Left ventricle myocardium superior (tissue), 1 donor: ENCODE data around the gene EFNA4. TPM values are rescaled to one million over a fixed set of nuclear protein-coding genes. Genes with fewer than 3 reads are reported as not detected.
A peak's percentile ranks its signal among the peaks of the same experiment; 100 is the strongest.

ENCODE experiments used
- ATAC-seq: fragments of 200-7000 bp; cut with Tn5 transposase; one replicate; pipeline ENCODE4 v1.9.1; 2020; ENCODE audit warnings: mild to moderate bottlenecking, moderate library complexity
- DNase-seq: peaks from one replicate; pipeline ENCODE4 v3.0.0-alpha.2; 2020
- intact Hi-C: fragments of 100-400 bp; cut with micrococcal nuclease; formaldehyde crosslinking; loops from one replicate; pipeline ENCODE4 v1.11.0; 2022
- total RNA-seq: library from RNA; stranded (reverse); fragmentation: NEBNext Ultra II Directional; extraction: Animal tissue kit (Norgen Biotek cat#: 25700); gene quantifications from one replicate; pipeline ENCODE4 v1.2.1, GENCODE V29; 2021
- donor health status: DM: no; HTN: yes; CAD: no; lungs with severe emphysema.

Gene EFNA4
- total RNA-seq, 1 donor from 2014 or later: 2.3 TPM

DNA sequence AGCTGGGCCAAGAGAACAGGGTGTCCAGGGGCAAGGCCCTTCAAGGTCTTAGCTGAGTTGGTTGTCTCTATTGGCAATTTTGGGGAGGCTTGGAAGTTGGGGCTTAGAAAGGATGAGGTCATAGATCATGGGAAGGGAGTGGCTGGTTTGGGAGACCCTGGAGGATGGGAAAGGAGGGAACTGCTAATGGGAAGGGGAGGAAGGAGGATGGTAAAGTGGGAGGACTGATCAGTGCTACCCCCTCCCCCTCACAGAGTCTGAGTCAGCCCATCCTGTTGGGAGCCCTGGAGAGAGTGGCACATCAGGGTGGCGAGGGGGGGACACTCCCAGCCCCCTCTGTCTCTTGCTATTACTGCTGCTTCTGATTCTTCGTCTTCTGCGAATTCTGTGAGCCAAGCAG lies 5.1 kb downstream of the EFNA4 start:
- no peak for ATAC-seq
- intact Hi-C loops: no loop called here
- DNase-seq: no peak

DNA sequence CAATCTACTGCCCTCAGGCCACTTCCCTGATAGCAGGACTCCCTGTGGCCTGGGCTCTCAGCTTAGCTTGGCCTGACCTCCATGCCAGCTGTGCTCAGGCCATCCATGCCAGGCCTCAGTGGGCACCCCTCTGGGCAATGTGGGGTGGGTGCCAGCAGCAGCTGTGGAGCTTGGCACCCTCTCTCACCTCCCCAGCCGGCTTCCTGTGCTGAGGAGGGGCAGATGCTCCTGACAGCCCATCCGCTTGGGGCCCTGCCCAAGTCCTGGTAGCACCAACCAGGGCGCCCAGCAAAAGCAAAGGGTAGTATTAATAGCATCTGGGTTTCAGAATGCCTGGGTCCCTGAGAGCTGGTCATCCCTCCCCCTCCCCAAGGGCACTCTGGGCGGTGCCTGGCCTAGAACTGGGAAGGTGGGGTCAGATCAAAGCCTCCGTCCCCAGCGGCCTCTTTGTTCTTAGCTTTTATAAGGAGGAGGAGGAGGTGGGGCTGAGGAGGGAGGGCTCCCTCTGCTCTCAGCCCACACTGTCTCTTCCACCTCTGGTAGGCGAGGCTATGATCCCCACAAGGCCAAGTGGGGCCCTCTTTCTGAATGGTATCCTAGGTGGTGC lies 6.1 kb downstream of the EFNA4 start:
- DNase-seq: no peak
- intact Hi-C loops: no loop called here
- no peak for ATAC-seq

DNA sequence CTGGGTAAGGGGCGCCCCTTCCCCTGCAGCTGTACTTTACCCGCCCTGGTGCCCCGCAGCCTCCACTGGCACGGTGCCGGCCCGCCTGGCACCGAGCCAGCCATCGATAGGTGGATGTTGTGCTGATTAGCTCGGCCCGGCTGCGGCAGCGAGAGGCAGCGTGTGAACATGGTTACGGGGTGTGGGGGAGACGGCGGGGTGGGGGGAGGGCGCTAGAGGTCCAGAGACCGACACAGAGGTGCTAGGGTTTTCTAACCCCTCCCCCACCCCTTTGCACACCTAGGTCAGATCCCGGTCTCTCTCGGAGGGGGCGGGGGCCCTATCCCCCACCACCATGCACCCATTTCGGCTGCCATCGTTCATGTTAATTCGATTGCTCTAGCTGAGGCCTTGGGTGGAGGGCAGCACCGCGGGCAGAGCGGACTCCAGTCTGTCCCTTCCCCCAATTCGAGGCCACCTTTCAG lies 6.7 kb downstream of the EFNA4 start:
- ATAC-seq (no peak), DNase-seq (no peak)
- intact Hi-C loops: no loop called here

DNA sequence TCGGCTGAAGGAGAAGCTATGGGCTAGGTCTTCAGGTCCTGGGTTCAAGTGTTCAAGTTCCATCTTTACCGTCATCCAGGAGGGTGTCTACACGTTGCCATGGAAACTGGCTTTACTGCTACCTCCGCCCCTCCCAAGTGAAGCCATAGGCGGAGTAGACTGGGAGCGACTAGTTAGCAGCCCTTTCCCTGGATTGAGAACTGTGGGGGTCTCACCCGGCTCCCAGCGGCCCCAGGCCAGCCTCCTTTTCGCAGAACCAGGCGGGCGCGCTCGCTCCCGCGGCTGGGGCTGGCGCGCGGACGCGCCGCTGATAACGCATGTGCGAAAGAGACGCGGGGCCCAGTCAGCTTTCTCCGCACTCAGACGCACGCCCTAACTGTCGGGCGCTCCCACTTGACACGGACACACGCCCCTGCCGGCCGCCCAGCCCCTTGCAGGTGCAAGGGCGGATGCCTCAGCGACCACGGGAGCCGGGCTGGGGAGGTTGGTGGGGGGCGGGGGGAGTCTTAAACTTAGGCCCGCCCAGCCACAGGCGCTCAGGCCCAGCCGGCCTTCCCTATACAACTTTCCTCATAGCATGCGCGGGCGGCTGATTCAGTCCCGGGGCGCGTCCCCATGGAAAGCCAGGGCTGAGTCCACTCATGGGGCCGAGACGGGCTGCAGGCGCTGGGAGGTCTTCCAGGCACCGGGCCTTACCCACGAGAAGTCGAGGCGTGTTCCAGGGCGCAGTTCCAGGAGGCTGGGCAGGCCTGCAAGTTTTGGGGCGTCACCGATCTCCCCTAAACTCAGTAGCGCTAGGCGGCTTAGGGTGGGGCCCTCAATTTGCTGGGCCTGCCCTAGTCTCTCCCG lies 7.4 kb downstream of the EFNA4 start:
- DNase-seq: peak; percentile 89
- ATAC-seq: peak; percentile 90
- intact Hi-C loops: no loop called here

DNA sequence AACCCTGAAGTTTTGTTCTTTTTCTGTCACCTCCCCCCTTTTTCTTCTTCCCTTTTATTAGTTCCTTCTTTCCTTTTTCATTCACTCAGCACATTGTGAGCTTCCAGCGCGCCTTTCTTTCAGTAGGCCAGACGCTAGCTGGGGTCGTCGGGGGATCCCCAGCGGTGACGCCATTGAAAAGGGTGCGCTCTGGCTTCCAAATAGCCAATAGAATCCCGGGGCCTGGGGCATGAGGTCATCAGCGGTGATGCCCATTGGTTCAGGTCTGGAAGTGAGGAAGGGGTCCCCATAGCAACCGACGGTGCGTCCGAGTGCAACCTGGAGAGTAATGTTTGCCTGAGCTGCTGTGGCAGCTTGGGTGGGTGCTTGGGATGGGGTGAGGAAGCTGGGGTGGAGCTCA lies 8.2 kb downstream of the EFNA4 start:
- intact Hi-C loops: no loop called here
- DNase-seq (peak; percentile 27), ATAC-seq (no peak)

DNA sequence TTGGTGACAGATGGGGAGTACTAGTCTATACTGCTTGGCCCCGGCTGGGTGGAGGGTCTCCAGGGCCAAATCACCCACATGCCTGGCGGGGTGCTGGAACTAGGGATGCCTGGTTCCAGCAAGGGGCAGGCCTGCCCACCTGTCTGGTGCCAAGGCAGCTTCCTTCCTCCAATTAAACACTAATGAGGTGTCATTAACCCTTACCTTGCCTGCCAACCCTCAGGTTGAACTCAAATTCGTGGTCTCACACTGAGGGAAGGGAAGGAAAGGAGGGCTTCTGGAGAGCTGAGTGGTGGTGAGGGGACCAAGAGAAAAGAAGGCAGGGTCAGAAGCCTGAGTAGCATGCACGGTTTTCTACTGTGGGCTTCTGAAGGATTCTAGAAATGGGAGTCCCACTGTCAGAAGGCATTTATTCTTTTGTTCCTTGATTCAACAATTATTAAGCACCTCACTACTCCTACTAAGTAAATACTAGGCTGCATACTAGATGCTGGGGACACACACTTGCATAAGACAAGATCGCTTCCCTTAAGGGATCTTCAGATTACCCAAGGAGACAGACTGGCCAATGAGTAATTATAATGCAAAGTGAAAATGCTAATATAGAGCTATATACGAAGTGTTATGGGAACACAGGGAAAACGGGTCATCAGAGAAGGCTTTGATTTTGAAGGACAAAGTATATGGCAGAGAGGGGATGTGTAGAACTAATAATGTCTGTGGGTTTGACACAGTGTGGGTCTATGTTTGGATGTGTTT lies 9.2 kb downstream of the EFNA4 start:
- intact Hi-C loops: no loop called here
- DNase-seq (peak; percentile 5), ATAC-seq (no peak)

DNA sequence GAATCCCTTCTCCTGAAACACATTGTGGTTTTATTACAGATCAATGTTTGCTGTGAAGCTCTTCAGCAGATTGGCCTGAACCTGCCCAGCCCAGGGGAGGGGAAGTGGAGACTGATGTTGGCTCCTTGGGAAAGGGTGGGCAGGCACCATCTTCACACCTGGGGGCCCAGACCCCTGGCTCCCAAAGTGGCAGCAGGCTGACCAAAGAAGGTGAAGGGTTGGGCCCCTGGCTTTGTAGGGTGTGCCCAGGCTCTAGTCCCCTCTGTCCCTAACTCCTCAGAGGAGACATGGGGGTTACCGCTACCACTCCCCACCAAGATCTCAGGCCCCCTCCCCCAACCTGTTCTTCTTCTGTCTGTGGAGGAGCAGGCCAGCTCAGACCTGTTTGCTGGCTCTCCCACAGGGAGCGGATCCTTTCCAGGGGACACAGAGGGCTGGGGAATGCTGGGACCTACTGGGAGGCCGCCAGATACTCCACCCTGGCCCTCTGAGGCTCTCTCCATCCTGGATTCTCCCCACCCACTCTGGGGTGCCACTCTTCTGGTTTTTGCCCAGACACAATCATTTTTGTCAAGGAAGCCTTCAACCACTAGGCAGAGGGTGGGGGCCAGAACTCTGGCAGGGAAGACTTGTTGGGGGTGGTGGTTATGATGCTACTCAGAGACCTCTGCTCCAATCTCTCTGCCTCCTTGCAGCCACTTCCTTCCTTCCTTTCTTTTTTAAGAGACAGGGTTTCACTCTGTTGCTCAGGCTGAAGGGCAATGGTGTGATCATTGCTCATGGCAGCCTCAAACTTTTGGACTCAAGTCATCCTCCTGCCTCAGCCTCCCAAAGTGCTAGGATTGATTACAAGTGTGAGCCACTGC lies 10.1 kb downstream of the EFNA4 start:
- ATAC-seq (no peak), DNase-seq (no peak)
- intact Hi-C loops: no loop called here

DNA sequence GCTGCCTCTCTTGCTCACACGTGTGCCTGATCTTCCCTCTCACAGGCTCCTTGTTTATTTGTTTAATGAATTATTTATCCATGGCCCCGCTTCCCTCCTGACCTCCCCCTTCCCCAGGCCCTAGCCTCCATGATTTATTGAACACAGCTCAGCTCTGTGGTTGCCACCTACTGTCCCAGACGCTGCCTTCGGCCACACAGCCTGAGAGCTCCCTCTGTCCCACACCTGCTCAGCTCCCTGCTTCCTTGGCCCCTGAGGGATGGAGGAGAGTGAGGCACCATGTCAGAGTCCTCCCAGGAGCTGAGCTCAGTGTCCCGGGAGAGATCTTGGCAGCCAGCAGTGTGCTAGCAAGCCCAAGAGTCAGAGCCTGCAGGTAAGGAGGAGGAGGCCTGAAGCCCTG lies 12.0 kb downstream of the EFNA4 start:
- DNase-seq: no peak

DNA sequence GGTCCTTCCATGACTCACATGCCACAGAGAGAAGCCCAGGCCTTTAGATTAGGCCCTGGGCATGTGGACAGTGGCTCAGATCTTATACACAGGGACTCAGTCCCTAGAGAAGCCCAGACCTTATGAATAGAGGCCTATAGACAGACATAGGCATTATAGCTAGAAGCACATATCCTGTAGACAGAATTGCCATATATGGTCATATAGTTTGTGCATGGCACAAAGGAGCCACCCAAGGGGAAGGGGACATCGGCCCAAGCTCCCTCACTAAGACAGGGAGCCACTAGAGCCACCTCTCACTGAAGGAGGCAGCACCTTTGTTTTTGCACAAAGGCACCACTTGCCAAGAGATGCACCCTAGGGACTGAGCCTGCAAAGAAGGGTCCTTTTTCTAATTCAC lies 12.8 kb downstream of the EFNA4 start:
- ATAC-seq: no peak
- no peak for DNase-seq
- intact Hi-C loops: no loop called here

More for the DNA sequence above, 12.0 kb downstream of the EFNA4 start:
- intact Hi-C loops: no loop called here
- no peak for ATAC-seq

DNA sequence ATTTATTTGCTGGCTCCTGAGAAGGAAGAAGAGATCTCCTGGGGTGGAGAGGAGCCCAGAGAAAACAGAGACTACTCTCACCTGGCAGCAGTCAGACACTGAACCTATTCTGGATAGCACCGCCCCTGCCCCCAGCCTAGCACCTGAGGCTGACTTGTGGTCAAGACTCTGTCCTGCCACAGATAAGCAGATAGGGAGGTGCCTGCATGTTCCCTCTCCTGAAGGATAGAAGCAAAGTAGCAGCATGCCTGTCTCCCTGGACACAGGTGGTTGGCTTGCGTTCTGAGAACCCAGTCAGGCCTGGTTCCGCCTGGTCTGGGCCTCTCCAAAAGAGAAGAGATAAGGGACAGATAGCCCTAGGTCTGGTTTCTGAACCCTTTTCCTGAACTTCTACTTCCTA lies 13.8 kb downstream of the EFNA4 start:
- DNase-seq (no peak), ATAC-seq (no peak)
- intact Hi-C loops: no loop called here

DNA sequence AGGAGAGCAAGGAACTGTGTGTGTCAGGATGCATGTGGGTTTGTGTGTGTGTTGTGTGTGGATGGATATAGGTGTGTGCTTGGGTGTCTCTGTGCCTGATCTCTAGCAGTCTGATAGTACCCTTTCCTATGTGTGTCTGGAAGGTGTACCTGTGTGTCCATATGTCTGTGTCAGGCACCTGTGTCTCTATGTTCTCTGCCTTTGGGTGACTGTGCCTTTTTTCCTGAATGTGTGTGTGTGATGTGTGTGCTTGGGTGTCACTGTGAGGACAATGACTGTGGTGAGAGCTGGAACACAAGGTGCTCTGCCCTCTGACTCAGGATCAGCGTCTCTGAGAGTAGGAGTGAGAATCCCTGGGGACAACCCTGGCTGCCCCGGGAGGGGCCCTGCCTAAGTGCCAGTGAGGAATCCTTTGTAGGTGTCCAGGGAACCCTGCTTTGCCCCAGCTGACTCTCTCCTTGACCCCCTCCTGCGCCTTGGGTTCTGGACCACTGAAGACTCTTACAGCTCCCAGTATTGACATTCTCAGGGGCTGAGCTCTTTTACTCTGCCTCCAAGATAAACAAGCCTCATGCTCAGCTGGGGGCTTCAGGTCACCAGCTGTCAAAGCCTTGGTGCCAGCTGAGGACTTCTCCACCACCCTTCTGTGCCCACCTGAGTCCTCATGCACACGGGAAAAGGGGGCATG lies 14.4 kb downstream of the EFNA4 start:
- ATAC-seq (no peak), DNase-seq (no peak)
- intact Hi-C loops: no loop called here

DNA sequence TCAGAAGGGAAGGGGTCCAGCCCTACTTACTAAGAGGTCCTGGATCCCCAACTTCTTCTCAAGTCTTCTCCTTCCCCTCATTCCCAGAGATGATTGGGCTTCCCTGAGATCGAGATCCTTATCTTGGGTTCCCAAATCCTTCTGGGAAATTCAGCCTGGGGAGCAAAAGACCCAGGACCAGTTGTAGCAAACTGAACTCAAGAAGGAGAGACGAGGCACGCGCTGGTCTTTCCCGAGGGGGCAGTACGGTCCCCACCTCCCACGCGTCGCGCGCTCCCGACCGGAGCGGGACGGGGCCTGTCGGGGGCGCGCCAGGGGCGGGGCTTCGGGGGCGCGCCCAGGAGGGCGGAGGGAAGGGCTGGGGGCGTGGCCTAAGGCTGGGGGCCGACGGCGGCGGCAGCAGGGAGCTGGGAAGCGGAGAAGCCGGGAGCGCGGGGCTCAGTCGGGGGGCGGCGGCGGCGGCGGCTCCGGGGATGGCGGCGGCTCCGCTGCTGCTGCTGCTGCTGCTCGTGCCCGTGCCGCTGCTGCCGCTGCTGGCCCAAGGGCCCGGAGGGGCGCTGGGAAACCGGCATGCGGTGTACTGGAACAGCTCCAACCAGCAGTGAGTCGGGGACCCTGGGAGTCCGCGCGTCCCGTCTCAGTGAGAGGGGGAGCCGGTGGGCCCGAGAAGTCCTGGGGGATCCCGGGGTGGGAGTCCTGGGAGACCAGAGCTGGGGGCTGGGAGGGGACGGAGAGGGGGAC lies 15.1 kb downstream of the EFNA4 start, which contains the start of gene EFNA3:
TSS of gene EFNA3 (plus strand) at position 369 of the 741 bp plus-strand sequence. CDS start at position 474, 105 bp downstream.
- DNase-seq: peak; percentile 86
- intact Hi-C loops: no loop called here
- peak; percentile 84 for ATAC-seq

DNA sequence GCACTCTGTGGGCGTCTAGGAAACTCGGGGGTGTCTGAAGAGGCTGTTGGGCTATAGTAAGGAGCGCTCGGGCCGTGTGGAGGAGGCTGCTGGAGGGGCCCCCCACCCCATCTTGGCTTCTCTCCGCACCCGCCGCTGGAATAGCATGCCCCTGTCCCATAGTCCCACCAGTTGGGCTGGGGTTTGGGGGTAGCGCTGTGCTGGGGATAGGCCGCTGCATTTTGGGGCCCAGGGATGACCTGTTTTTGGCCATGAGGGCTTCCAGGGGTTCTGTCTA lies 15.6 kb downstream of the EFNA4 start:
- intact Hi-C loops: no loop called here
- DNase-seq: no peak
- no peak for ATAC-seq

DNA sequence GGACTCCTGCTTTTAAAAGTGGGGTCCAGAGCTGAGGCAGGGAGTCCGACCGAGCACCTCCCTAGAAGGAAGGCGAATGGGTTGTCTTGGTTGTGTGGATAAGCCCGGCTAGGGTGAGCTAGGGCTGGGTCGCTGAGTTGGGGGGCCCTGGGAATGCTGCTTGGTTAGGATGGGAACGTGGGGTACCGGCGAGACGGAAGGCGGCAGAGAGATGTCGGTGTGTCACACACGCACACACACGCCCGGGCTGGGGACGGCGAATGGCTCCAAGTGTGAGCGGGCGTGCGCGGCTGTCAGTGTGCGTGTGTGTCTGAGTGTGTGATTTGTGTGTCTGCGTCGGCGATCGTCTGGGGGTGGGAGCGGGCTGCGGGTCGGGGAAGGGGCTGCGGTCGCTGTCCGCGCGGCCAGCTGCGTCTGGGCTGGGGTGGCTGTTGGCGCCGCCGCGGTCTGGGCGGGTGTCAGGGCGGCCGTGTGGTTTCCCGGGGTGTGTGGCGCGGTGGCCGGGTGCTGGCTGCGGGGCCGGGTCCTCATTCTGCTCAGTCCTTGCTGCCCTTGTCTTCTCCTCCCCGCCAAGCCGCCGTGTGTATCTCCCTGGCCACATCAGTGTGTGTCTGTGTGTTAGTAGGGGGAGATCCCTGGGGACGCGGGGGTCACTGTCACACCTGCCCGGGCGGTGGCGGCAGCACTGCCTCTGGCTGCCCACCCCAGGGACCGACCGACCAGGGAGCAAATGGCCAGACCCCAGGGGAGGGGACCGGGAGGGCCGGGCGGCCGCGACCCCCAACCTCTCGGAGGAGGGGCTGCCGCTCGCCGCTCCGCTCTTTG lies 16.2 kb downstream of the EFNA4 start:
- ATAC-seq (no peak), DNase-seq (no peak)
- intact Hi-C loops: no loop called here

DNA sequence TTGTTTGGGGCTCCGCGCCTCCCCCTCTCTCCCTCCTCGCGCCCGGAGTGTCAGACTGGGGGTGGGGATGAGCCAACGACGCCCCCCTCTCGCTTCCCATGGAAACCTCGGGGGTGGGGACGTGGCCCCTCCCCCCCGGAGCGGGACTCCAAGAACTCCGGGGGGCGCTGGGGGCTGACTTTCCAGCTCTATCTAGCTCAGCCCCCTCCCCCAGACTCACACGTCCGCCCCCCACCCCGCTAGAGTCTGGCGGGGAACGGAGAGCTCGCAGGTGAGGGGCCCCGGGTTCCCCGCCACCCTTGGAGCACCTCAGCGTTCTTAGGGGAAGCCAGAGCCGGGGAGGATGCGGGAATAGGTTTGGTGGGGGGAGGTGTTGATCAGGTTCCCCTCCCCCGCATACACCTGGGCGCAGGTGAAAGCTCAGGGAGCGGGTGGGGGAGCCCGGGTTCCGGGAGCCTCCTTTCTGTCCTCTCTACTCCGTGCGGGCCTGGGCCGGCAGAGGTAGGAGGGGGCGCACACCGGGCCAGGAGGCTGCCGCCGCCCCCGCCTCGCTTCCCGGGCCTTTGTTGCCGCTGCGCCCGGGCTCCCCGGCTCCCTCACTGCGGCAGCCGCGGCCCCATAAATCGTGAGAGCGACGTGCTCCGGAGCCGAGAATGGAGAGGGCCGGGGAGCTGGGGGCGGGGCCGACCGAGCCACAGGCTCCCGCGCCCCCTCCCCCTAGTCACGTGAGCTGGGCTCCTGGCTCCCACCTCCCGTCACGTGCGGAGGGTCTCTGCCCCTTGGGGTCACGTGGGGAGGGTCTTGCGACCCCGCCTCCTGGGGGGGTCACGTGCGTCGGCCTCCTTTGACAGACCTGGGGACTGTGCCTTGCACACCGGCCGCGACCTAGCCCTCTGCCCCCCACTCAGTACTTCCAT lies 17.0 kb downstream of the EFNA4 start:
- no peak for ATAC-seq
- intact Hi-C loops: no loop called here
- no peak for DNase-seq
